Right atrium auricular region (tissue), 2 donors: ENCODE measurements around the gene GAK. TPM values are rescaled to one million over a fixed set of nuclear protein-coding genes. Genes with fewer than 3 reads are reported as not detected.

Experiments used
- DNase-seq: peaks from one replicate; pipeline ENCODE4 v3.0.0-alpha.2; 2019; ENCODE audit warnings: low spot score
- H3K27ac ChIP-seq, 2 donors: fragments of 200-600 bp; sonication (generic); 1 replicate in 1 of 2; 2 replicates in 1 of 2; pipeline ENCODE4 v1.5.1; 2016 to 2019
- H3K27me3 ChIP-seq, 2 donors: fragments of 200-600 bp; sonication (generic); one replicate each; pipeline versions ENCODE4 v1.5.1 to v1.6.0; 2017 to 2019
- H3K36me3 ChIP-seq: fragments of 200-600 bp; sonication (generic); one replicate; pipeline ENCODE4 v1.5.1; 2016
- H3K4me1 ChIP-seq, 2 donors: fragments of 200-600 bp; sonication (generic); one replicate each; pipeline versions ENCODE4 v1.5.1 to v1.6.0; 2017 to 2019
- H3K4me3 ChIP-seq, 2 donors: fragments of 200-600 bp; sonication (generic); 1 replicate in 1 of 2; 2 replicates in 1 of 2; pipeline ENCODE4 v1.5.1; 2017 to 2019; ENCODE audit warnings: mild to moderate bottlenecking in 1 of 2, moderate library complexity in 1 of 2
- H3K9me3 ChIP-seq, 2 donors: fragments of 200-600 bp; sonication (generic); one replicate each; pipeline ENCODE4 v1.5.1; 2019
- total RNA-seq, 2 donors: library from RNA; depleted of rRNA; stranded (reverse); fragments of >200 nt; gene quantifications; one replicate each; pipeline ENCODE4 v1.1.0, GENCODE V29; 2016
- TF ChIP-seq, protein P1 (sequence below), 2 donors: fragments of 200-600 bp; sonication (generic); IDR thresholded peaks; one replicate each; pipeline ENCODE4 v1.5.1; 2019; ENCODE audit warnings: antibody characterized with exemption in 2 of 2

The GAK gene
- total RNA-seq, 2 donors from 2014 or later, result 27.8 to 52.2 TPM

DNA sequence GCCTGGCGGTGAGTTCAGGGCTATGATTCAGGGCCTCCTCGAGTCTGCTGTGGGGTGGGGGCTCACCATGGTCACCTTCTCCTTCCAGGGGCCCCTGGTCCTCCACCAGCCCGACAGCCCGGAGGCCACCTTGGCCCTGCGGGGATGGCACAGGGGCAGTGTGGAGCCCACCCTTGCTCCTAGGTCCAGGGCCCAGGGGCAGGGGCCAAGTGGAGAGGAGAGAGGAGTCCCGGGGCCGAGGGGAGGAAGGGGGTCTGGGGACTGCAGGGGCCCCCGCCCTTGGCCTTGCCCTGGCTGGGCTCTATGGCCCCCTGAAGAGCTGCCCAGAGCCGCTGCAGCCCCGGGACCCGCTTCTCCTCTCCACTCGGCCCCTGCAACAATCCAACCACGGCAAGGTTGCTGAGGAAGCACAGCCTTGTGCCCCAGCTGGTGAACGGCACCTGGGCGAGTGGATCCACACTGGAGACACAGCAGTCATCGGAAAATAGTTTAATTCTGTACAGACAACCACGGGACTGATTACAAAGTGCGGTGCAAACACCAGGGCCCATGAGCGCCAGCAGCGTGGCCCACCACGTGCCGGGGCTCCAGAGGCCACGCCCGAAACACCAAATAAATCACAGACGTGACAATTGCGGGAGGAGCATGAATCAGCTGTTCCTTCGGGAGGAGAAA, 83.2 kb downstream of the GAK start:
- Histone ChIP-seq H3K4me1 (no peaks in the 10 kb centered on the region), H3K4me3 (no peak overlapping the region), H3K9me3 (no peaks in the 10 kb centered on the region), H3K36me3 (peaks cover 27% of the 10 kb centered on the region), H3K27ac (no peak overlapping the region), H3K27me3 (no peaks in the 10 kb centered on the region)
- TF ChIP-seq, protein P1, sequence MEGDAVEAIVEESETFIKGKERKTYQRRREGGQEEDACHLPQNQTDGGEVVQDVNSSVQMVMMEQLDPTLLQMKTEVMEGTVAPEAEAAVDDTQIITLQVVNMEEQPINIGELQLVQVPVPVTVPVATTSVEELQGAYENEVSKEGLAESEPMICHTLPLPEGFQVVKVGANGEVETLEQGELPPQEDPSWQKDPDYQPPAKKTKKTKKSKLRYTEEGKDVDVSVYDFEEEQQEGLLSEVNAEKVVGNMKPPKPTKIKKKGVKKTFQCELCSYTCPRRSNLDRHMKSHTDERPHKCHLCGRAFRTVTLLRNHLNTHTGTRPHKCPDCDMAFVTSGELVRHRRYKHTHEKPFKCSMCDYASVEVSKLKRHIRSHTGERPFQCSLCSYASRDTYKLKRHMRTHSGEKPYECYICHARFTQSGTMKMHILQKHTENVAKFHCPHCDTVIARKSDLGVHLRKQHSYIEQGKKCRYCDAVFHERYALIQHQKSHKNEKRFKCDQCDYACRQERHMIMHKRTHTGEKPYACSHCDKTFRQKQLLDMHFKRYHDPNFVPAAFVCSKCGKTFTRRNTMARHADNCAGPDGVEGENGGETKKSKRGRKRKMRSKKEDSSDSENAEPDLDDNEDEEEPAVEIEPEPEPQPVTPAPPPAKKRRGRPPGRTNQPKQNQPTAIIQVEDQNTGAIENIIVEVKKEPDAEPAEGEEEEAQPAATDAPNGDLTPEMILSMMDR (IDR thresholded peaks at IDR 0.05), result no peak
- DNase-seq, result no peak

DNA sequence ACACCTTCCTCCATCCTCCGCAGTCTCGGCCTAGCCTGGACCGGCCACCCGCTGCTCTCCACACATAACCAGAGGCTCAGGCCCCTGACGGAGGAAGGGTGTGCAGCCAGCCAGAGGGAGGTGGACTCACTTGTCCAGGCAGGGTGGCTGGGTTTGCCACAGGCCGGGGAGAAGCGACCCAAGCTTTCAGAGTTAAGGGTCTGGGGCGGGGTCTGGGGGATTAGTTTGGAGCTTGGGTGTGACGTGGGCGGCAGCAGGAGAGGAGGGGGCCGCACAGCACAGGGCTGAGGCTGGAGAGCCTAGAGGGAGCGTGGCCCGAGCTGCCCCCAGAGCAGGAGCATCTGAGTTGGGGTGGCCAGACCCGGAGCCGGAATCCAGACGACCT, 83.8 kb downstream of the GAK start:
- Histone ChIP-seq H3K27me3 (no peaks in the 10 kb centered on the region), H3K4me3 (no peak overlapping the region), H3K36me3 (peaks cover 27% of the 10 kb centered on the region), H3K27ac (no peak overlapping the region), H3K4me1 (no peaks in the 10 kb centered on the region), H3K9me3 (no peaks in the 10 kb centered on the region)
- TF ChIP-seq, protein P1 (IDR thresholded peaks at IDR 0.05), result no peak
- no peak for DNase-seq

- H3K27ac ChIP-seq, result no peak overlapping the region
- H3K4me1 ChIP-seq, result no peaks in the 10 kb centered on the region
- no peaks in the 10 kb centered on the region for H3K9me3 ChIP-seq
- no peak overlapping the region for H3K4me3 ChIP-seq
- no peak for DNase-seq
- no peaks in the 10 kb centered on the region for H3K27me3 ChIP-seq
- TF ChIP-seq, protein P1 (IDR thresholded peaks at IDR 0.05), result no peak
- H3K36me3 ChIP-seq, result peaks cover 20% of the 10 kb centered on the region
Observed at GRCh38 chr4:845836-846251, 86.3 kb downstream of the GAK start.

- no peaks in the 10 kb centered on the region for H3K9me3 ChIP-seq
- no peak for DNase-seq
- TF ChIP-seq, protein P1 (IDR thresholded peaks at IDR 0.05), result no peak
Observed at GRCh38 chr4:845233-845835, 86.8 kb downstream of the GAK start.

DNA sequence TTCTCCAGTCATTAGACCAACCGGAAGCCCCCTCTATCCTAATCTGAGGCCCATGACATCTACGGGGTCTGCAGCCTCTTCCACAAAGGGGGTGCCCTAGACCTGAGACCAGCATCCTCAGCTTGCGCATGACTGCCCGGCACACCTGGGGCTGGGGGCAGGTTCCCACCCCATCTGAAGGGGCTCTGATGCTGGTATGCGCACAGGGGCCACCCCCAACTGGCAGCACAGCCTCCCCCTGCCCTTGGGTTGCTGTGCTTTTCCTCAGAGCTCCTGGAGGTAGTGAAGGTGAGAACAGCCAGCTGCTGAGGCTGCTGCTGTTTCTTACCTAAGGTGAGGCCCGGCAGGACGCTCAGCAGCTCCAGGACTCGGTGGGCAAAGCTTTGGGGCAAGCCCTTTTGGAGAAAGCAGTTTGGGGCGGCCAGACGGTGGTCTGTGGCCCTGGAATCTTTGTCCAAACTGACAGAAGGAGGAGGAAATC, 87.3 kb downstream of the GAK start:
- no peak overlapping the region for H3K27ac ChIP-seq
- H3K4me1 ChIP-seq, result no peaks in the 10 kb centered on the region
- H3K36me3 ChIP-seq, result peaks cover 10% of the 10 kb centered on the region
- TF ChIP-seq, protein P1 (IDR thresholded peaks at IDR 0.05), result no peak
- no peak overlapping the region for H3K4me3 ChIP-seq
- no peaks in the 10 kb centered on the region for H3K27me3 ChIP-seq
- no peaks in the 10 kb centered on the region for H3K9me3 ChIP-seq
- DNase-seq, result no peak

More at GRCh38 chr4:845233-845835, 86.8 kb downstream of the GAK start:
- Histone ChIP-seq H3K36me3 (peaks cover 15% of the 10 kb centered on the region), H3K27me3 (no peaks in the 10 kb centered on the region), H3K27ac (no peak overlapping the region), H3K4me1 (no peaks in the 10 kb centered on the region), H3K4me3 (no peak overlapping the region)
